KMS-11 (cell line): Measurements from ENCODE around the gene NTSR2.

Source experiments
- H2AFZ ChIP-seq: fragments of 200-600 bp; sonication (generic); 2 replicates; pipeline ENCODE4 v1.6.1; 2016; ENCODE audit warnings: antibody characterized with exemption, mixed run types, low read depth
- H3K27ac ChIP-seq: fragments of 200-600 bp; sonication (generic); 2 replicates; pipeline ENCODE4 v1.6.1; 2016; ENCODE audit warnings: mild to moderate bottlenecking, mixed run types
- H3K27me3 ChIP-seq: fragments of 200-600 bp; sonication (generic); 2 replicates; pipeline ENCODE4 v1.6.1; 2017; ENCODE audit warnings: mild to moderate bottlenecking, low read depth, mixed run types, moderate library complexity; ENCODE audit not compliant: insufficient read depth
- H3K36me3 ChIP-seq: fragments of 200-600 bp; sonication (generic); 2 replicates; pipeline ENCODE4 v1.6.1; 2017; ENCODE audit warnings: mild to moderate bottlenecking, mixed run types; ENCODE audit not compliant: insufficient read depth
- H3K4me1 ChIP-seq: fragments of 200-600 bp; sonication (generic); 2 replicates; pipeline ENCODE4 v1.6.1; 2016; ENCODE audit warnings: mild to moderate bottlenecking, low read depth, mixed run types; ENCODE audit not compliant: poor library complexity, severe bottlenecking
- H3K4me2 ChIP-seq: fragments of 200-600 bp; sonication (generic); 2 replicates; pipeline ENCODE4 v1.7.0; 2016; ENCODE audit warnings: mild to moderate bottlenecking, mixed run types
- H3K4me3 ChIP-seq: fragments of 200-600 bp; sonication (generic); IDR thresholded peaks from 2 replicates; pipeline ENCODE4 v1.6.1; 2017; ENCODE audit warnings: low read depth, low read length, mixed read lengths; ENCODE audit not compliant: insufficient read depth
- H3K79me2 ChIP-seq: fragments of 200-600 bp; sonication (generic); 2 replicates; pipeline ENCODE4 v1.6.1; 2016; ENCODE audit warnings: low read depth, mixed run types; ENCODE audit not compliant: insufficient read depth
- H3K9ac ChIP-seq: fragments of 200-600 bp; sonication (generic); 2 replicates; pipeline ENCODE4 v1.6.1; 2016; ENCODE audit warnings: mild to moderate bottlenecking, mixed run types
- H4K20me1 ChIP-seq: fragments of 200-600 bp; sonication (generic); 2 replicates; pipeline ENCODE4 v1.6.1; 2016; ENCODE audit warnings: mild to moderate bottlenecking, mixed run types; ENCODE audit not compliant: insufficient read depth
- CTCF ChIP-seq: fragments of 200-600 bp; sonication (generic); conservative IDR thresholded peaks from 2 replicates; pipeline ENCODE4 v1.6.1; 2017; ENCODE audit warnings: low read depth, mild to moderate bottlenecking, antibody characterized with exemption, low read length, moderate library complexity, mixed read lengths

The NTSR2 gene

GRCh38 chr2:11621410-11621809, 48.6 kb downstream of the NTSR2 start:
- no peaks in the 10 kb centered on the region for H4K20me1 ChIP-seq
- no peaks in the 10 kb centered on the region for H3K4me1 ChIP-seq
- no peaks in the 10 kb centered on the region for H3K79me2 ChIP-seq
- H3K9ac ChIP-seq, result no peak overlapping the region
- no peak overlapping the region for H2AFZ ChIP-seq
- H3K27me3 ChIP-seq, result no peaks in the 10 kb centered on the region
- no peaks in the 10 kb centered on the region for H3K36me3 ChIP-seq
- no peak overlapping the region for H3K4me3 ChIP-seq
- no peak overlapping the region for H3K27ac ChIP-seq
- TF ChIP-seq CTCF, result no peak
- H3K4me2 ChIP-seq, result no peak overlapping the region

- Histone ChIP-seq H3K4me3 (no peak overlapping the region), H2AFZ (no peak overlapping the region), H3K79me2 (no peaks in the 10 kb centered on the region), H3K9ac (no peak overlapping the region), H4K20me1 (no peaks in the 10 kb centered on the region), H3K4me1 (no peaks in the 10 kb centered on the region), H3K27me3 (no peaks in the 10 kb centered on the region), H3K36me3 (no peaks in the 10 kb centered on the region), H3K4me2 (no peak overlapping the region), H3K27ac (no peak overlapping the region)
- no peak for TF ChIP-seq CTCF
These were observed 51.3 kb downstream of the NTSR2 start for GRCh38 chr2:11618708-11619062.

GRCh38 chr2:11617984-11618707, 51.8 kb downstream of the NTSR2 start:
- Histone ChIP-seq H3K4me2 (no peak overlapping the region), H3K79me2 (no peaks in the 10 kb centered on the region), H3K4me1 (no peaks in the 10 kb centered on the region), H3K27ac (no peak overlapping the region), H3K4me3 (no peak overlapping the region), H3K36me3 (no peaks in the 10 kb centered on the region), H4K20me1 (no peaks in the 10 kb centered on the region), H3K9ac (no peak overlapping the region), H3K27me3 (no peaks in the 10 kb centered on the region), H2AFZ (no peak overlapping the region)
- no peak for TF ChIP-seq CTCF

GRCh38 chr2:11617527-11617926, 52.5 kb downstream of the NTSR2 start:
- Histone ChIP-seq H3K27me3 (no peaks in the 10 kb centered on the region), H3K27ac (no peak overlapping the region), H2AFZ (no peak overlapping the region), H3K79me2 (no peaks in the 10 kb centered on the region), H3K9ac (no peak overlapping the region), H4K20me1 (no peaks in the 10 kb centered on the region), H3K36me3 (no peaks in the 10 kb centered on the region), H3K4me1 (no peaks in the 10 kb centered on the region), H3K4me3 (no peak overlapping the region), H3K4me2 (no peak overlapping the region)
- TF ChIP-seq CTCF, result no peak
